ENCODE data around the gene ZNF776. TPM values are rescaled to one million over a fixed set of nuclear protein-coding genes. Genes with fewer than 3 reads are reported as not detected.
"Not testable (repeated sequence)": the region's sequence is repeated elsewhere in the genome, so short reads cannot be mapped to it uniquely, and the experiment has no call there.

ZNF776 gene
- 8.1 and 8.4 TPM in 2 replicates for total RNA-seq (2012; rRNA removed)

GRCh38 chr19:57746580-57747471 lies at the start of gene ZNF776:
Gene ZNF776, plus strand, starts transcription at chr19:57746815. Its CDS starts 244 bp downstream, at chr19:57747059.
- Histone ChIP-seq H3K9me3 (replicated peaks; ENCODE audit: low read length) (no peaks in the 10 kb centered on the region), H3K4me3 (ENCODE audit: low read length) (peak within 1 kb of the TSS; percentile 81), H3K27me3 (ENCODE audit: control insufficient read depth, insufficient read depth, low read length) (no peaks in the 10 kb centered on the region), H3K4me1 (ENCODE audit: control insufficient read depth, insufficient read depth, low read length) (peaks cover 9% of the 10 kb centered on the region), H3K36me3 (ENCODE audit: insufficient read depth, low read length) (peaks cover 35% of the 10 kb centered on the region), H3K9ac (ENCODE audit: low read depth, low read length) (peak within 1 kb of the TSS; percentile 90), H3K4me2 (ENCODE audit: low read length) (peak within 1 kb of the TSS; percentile 97)

- H3K36me3 ChIP-seq (ENCODE audit: insufficient read depth, low read length), result peaks cover 37% of the 10 kb centered on the region
- H3K4me2 ChIP-seq (ENCODE audit: low read length), result no peak overlapping the region
- H3K4me1 ChIP-seq (ENCODE audit: control insufficient read depth, insufficient read depth, low read length), result no peaks in the 10 kb centered on the region
- H3K4me3 ChIP-seq (ENCODE audit: low read length), result no peak overlapping the region
- H3K27me3 ChIP-seq (ENCODE audit: control insufficient read depth, insufficient read depth, low read length), result no peaks in the 10 kb centered on the region
- H3K9me3 ChIP-seq (replicated peaks; ENCODE audit: low read length), result peaks cover 4% of the 10 kb centered on the region
- H3K9ac ChIP-seq (ENCODE audit: low read depth, low read length), result no peak overlapping the region
Measured at GRCh38 chr19:57701625-57702024, 45.0 kb upstream of the ZNF776 start.

- Histone ChIP-seq H3K36me3 (ENCODE audit: insufficient read depth, low read length) (peaks cover 25% of the 10 kb centered on the region), H3K27me3 (ENCODE audit: control insufficient read depth, insufficient read depth, low read length) (no peaks in the 10 kb centered on the region), H3K4me2 (ENCODE audit: low read length) (no peak overlapping the region), H3K9ac (ENCODE audit: low read depth, low read length) (no peak overlapping the region), H3K9me3 (replicated peaks; ENCODE audit: low read length) (peaks cover 4% of the 10 kb centered on the region), H3K4me3 (ENCODE audit: low read length) (no peak overlapping the region), H3K4me1 (ENCODE audit: control insufficient read depth, insufficient read depth, low read length) (peaks cover 6% of the 10 kb centered on the region)
Measured at GRCh38 chr19:57706346-57706745, 40.3 kb upstream of the ZNF776 start.

GRCh38 chr19:57708641-57709361 lies 37.8 kb upstream of the ZNF776 start, which contains the start of gene ZNF154:
Gene ZNF154, minus strand, starts transcription at chr19:57709204. Its CDS starts 233 bp downstream, at chr19:57708971.
- Histone ChIP-seq H3K4me2 (ENCODE audit: low read length) (peak within 1 kb of the TSS; percentile 92), H3K36me3 (ENCODE audit: insufficient read depth, low read length) (peaks cover 8% of the 10 kb centered on the region), H3K9me3 (replicated peaks; ENCODE audit: low read length) (peaks cover 3% of the 10 kb centered on the region), H3K27me3 (ENCODE audit: control insufficient read depth, insufficient read depth, low read length) (no peaks in the 10 kb centered on the region), H3K4me3 (ENCODE audit: low read length) (peak within 1 kb of the TSS; percentile 91), H3K9ac (ENCODE audit: low read depth, low read length) (peak within 1 kb of the TSS; percentile 87), H3K4me1 (ENCODE audit: control insufficient read depth, insufficient read depth, low read length) (peaks cover 6% of the 10 kb centered on the region)

- Histone ChIP-seq H3K4me1 (ENCODE audit: control insufficient read depth, insufficient read depth, low read length) (peaks cover 6% of the 10 kb centered on the region), H3K9ac (ENCODE audit: low read depth, low read length) (no peak overlapping the region), H3K27me3 (ENCODE audit: control insufficient read depth, insufficient read depth, low read length) (no peaks in the 10 kb centered on the region), H3K36me3 (ENCODE audit: insufficient read depth, low read length) (peaks cover 5% of the 10 kb centered on the region), H3K4me2 (ENCODE audit: low read length) (peak overlapping the region; percentile 92), H3K4me3 (ENCODE audit: low read length) (peak overlapping the region; percentile 91), H3K9me3 (replicated peaks; ENCODE audit: low read length) (peaks cover 3% of the 10 kb centered on the region)
Measured at GRCh38 chr19:57709616-57710015, 37.0 kb upstream of the ZNF776 start.

GRCh38 chr19:57712222-57712621 lies 34.4 kb upstream of the ZNF776 start:
- H3K36me3 ChIP-seq (ENCODE audit: insufficient read depth, low read length), result no peaks in the 10 kb centered on the region
- H3K9me3 ChIP-seq (replicated peaks; ENCODE audit: low read length), result peaks cover 3% of the 10 kb centered on the region
- H3K4me3 ChIP-seq (ENCODE audit: low read length), result no peak overlapping the region
- H3K9ac ChIP-seq (ENCODE audit: low read depth, low read length), result no peak overlapping the region
- H3K4me2 ChIP-seq (ENCODE audit: low read length), result no peak overlapping the region
- H3K4me1 ChIP-seq (ENCODE audit: control insufficient read depth, insufficient read depth, low read length), result peaks cover 6% of the 10 kb centered on the region
- H3K27me3 ChIP-seq (ENCODE audit: control insufficient read depth, insufficient read depth, low read length), result no peaks in the 10 kb centered on the region

GRCh38 chr19:57719424-57719823 lies 27.2 kb upstream of the ZNF776 start:
- Histone ChIP-seq H3K4me3 (ENCODE audit: low read length) (no peak overlapping the region), H3K9me3 (replicated peaks; ENCODE audit: low read length) (peaks cover 17% of the 10 kb centered on the region), H3K27me3 (ENCODE audit: control insufficient read depth, insufficient read depth, low read length) (no peaks in the 10 kb centered on the region), H3K4me2 (ENCODE audit: low read length) (no peak overlapping the region), H3K4me1 (ENCODE audit: control insufficient read depth, insufficient read depth, low read length) (no peaks in the 10 kb centered on the region), H3K9ac (ENCODE audit: low read depth, low read length) (no peak overlapping the region), H3K36me3 (ENCODE audit: insufficient read depth, low read length) (peaks cover 47% of the 10 kb centered on the region)

- H3K4me3 ChIP-seq (ENCODE audit: low read length), result no peak overlapping the region
- no peaks in the 10 kb centered on the region for H3K27me3 ChIP-seq (ENCODE audit: control insufficient read depth, insufficient read depth, low read length)
- H3K4me2 ChIP-seq (ENCODE audit: low read length), result no peak overlapping the region
- no peak overlapping the region for H3K9ac ChIP-seq (ENCODE audit: low read depth, low read length)
- H3K36me3 ChIP-seq (ENCODE audit: insufficient read depth, low read length), result peaks cover 47% of the 10 kb centered on the region
- peaks cover 17% of the 10 kb centered on the region for H3K9me3 ChIP-seq (replicated peaks; ENCODE audit: low read length)
- no peaks in the 10 kb centered on the region for H3K4me1 ChIP-seq (ENCODE audit: control insufficient read depth, insufficient read depth, low read length)
Measured at GRCh38 chr19:57719901-57720519, 26.6 kb upstream of the ZNF776 start.

GRCh38 chr19:57720878-57721277 lies 25.7 kb upstream of the ZNF776 start:
- Histone ChIP-seq H3K4me2 (ENCODE audit: low read length) (no peak overlapping the region), H3K9ac (ENCODE audit: low read depth, low read length) (no peak overlapping the region), H3K36me3 (ENCODE audit: insufficient read depth, low read length) (peaks cover 47% of the 10 kb centered on the region), H3K4me1 (ENCODE audit: control insufficient read depth, insufficient read depth, low read length) (no peaks in the 10 kb centered on the region), H3K4me3 (ENCODE audit: low read length) (no peak overlapping the region), H3K9me3 (replicated peaks; ENCODE audit: low read length) (peaks cover 17% of the 10 kb centered on the region), H3K27me3 (ENCODE audit: control insufficient read depth, insufficient read depth, low read length) (no peaks in the 10 kb centered on the region)

GRCh38 chr19:57738320-57738719 lies 8.3 kb upstream of the ZNF776 start:
- not testable (repeated sequence) for H3K36me3 ChIP-seq (ENCODE audit: insufficient read depth, low read length); H3K4me2 ChIP-seq (ENCODE audit: low read length); H3K9ac ChIP-seq (ENCODE audit: low read depth, low read length); H3K9me3 ChIP-seq (replicated peaks; ENCODE audit: low read length); H3K27me3 ChIP-seq (ENCODE audit: control insufficient read depth, insufficient read depth, low read length); H3K4me1 ChIP-seq (ENCODE audit: control insufficient read depth, insufficient read depth, low read length); H3K4me3 ChIP-seq (ENCODE audit: low read length)

GRCh38 chr19:57738770-57739169 lies 7.8 kb upstream of the ZNF776 start:
- not testable (repeated sequence) for H3K4me3 ChIP-seq (ENCODE audit: low read length); H3K27me3 ChIP-seq (ENCODE audit: control insufficient read depth, insufficient read depth, low read length); H3K9me3 ChIP-seq (replicated peaks; ENCODE audit: low read length); H3K4me1 ChIP-seq (ENCODE audit: control insufficient read depth, insufficient read depth, low read length); H3K36me3 ChIP-seq (ENCODE audit: insufficient read depth, low read length); H3K4me2 ChIP-seq (ENCODE audit: low read length); H3K9ac ChIP-seq (ENCODE audit: low read depth, low read length)

Measured in skeletal muscle satellite cell (primary cell).